WTC11 (cell line): ENCODE data around the gene CROCC.

Source experiments
- CBFB ChIP-seq: sonication (generic); formaldehyde crosslinking; IDR thresholded peaks from 2 replicates; pipeline ENCODE4 v1.8.1; 2022; ENCODE audit warnings: mild to moderate bottlenecking, low read depth, missing genetic modification reagents
- CREM ChIP-seq: sonication (generic); formaldehyde crosslinking; IDR thresholded peaks from 2 replicates; pipeline ENCODE4 v1.8.1; 2022; ENCODE audit warnings: mild to moderate bottlenecking, missing genetic modification reagents, moderate library complexity
- CTCF ChIP-seq: fragments of 200-600 bp; IDR thresholded peaks from 2 replicates; pipeline ENCODE4 v1.8.0; 2022; ENCODE audit warnings: antibody characterized with exemption
- E2F5 ChIP-seq: sonication (generic); formaldehyde crosslinking; IDR thresholded peaks from 2 replicates; pipeline ENCODE4 v1.8.1; 2022; ENCODE audit warnings: mild to moderate bottlenecking, moderate library complexity, missing genetic modification reagents
- KAT7 ChIP-seq: sonication (generic); formaldehyde crosslinking; IDR thresholded peaks from 2 replicates; pipeline ENCODE4 v1.8.1; 2023; ENCODE audit warnings: missing genetic modification reagents, mild to moderate bottlenecking, borderline replicate concordance
- MAX ChIP-seq: sonication (generic); formaldehyde crosslinking; IDR thresholded peaks from 2 replicates; pipeline ENCODE4 v1.8.0; 2022; ENCODE audit warnings: mild to moderate bottlenecking, missing genetic modification reagents
- TEAD1 ChIP-seq: sonication (generic); formaldehyde crosslinking; IDR thresholded peaks from 2 replicates; pipeline ENCODE4 v1.8.0; 2022; ENCODE audit warnings: mild to moderate bottlenecking, missing genetic modification reagents

DNA sequence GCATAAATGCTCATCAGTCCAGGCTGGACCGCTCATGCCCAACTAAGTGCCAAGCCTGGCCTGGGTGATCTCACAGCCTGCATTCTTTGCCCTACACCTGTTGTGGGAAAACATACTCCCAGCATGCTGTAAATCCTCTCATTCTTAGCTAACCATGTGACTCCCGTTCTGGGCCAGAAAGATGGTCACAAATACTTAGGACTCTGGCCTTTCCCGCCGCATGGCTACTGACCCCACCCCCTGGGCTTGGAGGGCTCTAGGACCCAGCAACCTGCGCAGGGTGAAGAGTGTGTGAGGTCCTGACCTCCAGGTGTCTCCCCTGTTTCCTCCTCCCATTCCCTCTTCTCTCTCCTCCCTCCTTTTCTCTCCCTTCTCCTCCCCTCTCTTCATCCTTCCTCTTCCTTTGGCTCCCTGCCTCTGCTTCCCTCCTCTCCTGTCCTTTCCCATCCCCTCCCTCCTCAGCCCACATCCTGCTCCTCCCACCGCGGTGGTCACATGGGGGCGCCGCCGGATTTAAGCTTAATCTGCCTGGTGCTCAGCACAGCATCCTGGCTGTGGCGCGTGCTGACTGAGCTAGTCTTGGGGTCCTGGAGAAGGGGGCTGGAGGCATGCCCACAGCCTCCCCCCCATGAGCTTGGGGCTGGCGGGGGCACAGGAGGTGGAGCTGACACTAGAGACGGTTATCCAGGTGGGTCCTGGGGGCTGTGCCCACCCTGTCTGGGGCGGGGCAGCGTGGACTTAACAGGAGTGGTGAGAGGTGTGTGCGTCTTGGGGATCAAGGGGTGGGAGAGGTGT lies at the start of gene CROCC:
- TF ChIP-seq MAX (CRISPR knock-in tag) = peak; percentile 82
- TF ChIP-seq CTCF = no peak
- no peak for TF ChIP-seq TEAD1 (CRISPR knock-in tag)
- no peak for TF ChIP-seq CREM (CRISPR knock-in tag)
- no peak for TF ChIP-seq CBFB (CRISPR knock-in tag)
- TF ChIP-seq KAT7 (CRISPR knock-in tag) = no peak
- peak; percentile 59; the same call in 1 of the 2 replicates for TF ChIP-seq E2F5 (CRISPR knock-in tag)
